Activated CD4-positive, alpha-beta T cell treated with anti-CD3 and anti-CD28 coated beads, Interleukin-2, Interleukin-6, amounts not matched to agents 100 ng/mL and 50 ng/mL, durations not matched to agents 16 hours and 8 hours (primary cell): ENCODE results near the gene AKNAD1.
A peak's percentile ranks its signal among the peaks of the same experiment; 100 is the strongest.
"Not testable (repeated sequence)": the region's sequence is repeated elsewhere in the genome, so short reads cannot be mapped to it uniquely, and the experiment has no call there.

ENCODE experiments used
- DNase-seq: peaks from one replicate; pipeline ENCODE4 v3.0.0-alpha.2; 2020

Gene AKNAD1, protein sequence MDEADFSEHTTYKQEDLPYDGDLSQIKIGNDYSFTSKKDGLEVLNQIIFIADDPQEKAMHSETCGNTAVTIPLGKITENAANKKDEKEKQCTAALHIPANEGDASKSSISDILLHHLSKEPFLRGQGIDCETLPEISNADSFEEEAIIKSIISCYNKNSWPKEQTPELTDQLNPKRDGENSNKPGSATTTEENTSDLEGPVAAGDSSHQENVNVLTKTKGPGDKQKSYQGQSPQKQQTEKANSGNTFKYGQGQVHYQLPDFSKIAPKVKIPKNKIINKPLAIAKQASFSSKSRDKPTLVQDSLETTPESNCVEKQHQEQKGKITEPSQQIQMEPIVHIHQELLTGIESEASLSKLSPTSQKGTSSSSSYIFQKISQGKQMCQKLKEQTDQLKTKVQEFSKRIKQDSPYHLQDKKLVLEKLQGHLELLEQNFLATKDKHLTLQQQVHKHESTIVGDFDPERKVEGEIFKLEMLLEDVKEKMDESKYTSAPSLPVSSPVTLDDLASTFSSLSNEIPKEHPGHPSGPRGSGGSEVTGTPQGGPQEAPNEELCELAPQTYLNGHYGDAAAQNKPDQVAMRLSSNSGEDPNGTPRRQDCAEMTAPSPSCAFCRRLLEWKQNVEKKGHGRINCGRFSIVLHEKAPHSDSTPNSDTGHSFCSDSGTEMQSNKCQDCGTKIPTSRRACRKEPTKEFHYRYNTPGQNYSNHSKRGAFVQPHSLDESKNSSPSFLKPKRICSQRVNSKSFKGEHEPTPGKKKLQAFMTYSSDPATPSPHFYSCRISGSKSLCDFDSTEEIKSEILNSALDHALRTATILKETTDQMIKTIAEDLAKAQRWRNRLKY

GRCh38 chr1:108856994-108857393, at the start of gene AKNAD1:
AKNAD1 (minus strand) TSS chr1:108857094; CDS start chr1:108852664, 4,430 bp downstream.
- DNase-seq = no peak

DNA sequence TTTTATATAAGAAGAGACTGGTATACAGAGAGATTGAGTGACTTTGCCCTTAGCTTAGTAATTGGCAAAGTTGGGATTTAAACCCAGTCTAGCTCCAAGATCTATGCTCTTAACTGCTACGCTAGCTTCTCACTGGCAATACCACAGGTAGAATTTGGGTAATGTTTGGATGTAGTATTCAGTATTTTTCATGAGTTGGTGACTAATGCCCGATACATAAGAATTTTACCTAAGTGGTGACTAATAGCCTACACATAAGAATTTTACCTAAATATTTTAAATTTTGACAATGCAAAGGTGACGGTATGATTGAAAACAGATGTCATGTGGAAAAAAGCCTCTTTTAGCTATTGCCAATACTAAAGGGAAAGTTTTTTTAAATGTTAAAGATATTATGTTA, 44.2 kb upstream of the AKNAD1 start:
- no peak for DNase-seq

DNA sequence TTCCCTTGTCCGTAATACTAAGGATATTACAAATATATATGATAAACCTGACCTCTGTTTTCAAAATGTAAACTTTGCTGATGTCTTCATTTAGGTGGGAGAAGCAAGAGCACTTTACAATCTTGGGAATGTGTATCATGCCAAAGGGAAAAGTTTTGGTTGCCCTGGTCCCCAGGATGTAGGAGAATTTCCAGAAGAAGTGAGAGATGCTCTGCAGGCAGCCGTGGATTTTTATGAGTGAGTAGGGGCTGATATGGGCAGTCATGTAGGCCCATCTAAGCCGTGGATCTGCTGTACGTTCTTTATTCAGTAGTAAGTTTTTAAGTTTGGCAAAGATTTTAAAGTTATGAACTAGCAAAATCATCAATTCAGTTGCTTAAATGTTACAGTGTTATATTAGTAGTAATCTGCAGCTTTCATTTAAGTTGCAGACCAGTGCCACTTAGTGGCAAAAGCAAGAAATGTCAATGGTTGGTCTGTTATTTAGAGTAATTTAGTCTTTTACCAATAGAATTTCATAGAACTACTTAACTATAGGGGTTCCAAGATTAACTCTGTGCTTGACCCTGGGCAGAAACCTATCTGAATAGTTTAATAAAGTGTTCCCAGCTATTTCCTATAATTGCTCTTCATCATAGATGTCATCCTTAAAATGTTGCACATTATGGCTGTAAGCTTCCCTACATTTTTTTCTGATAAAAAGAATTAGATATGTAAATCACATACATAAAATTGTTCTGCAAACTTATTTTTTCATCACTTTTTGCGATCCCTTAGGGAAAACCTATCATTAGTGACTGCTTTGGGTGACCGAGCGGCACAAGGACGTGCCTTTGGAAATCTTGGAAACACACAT, 41.2 kb upstream of the AKNAD1 start:
- peak; percentile 55 for DNase-seq

GRCh38 chr1:108896146-108897145, 39.6 kb upstream of the AKNAD1 start:
- no peak for DNase-seq

DNA sequence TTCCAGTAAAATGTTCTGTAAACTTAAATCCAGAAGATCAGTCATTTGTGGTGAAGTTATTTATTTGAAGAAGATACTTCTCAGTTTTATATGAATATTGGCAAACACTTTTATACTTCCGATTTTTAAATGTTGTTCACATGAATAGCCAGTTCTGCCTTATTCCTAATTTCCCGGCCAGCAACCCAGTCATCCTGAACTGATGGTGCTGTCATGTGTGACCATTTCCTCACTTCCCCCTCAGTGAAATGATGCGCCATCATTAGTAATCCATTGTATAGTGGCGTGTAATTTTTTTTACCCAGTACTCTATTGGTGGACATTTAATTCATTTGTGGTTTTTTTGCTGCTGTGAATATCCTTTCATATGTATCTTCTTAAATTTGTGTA, 36.2 kb upstream of the AKNAD1 start:
- DNase-seq = no peak

- no peak for DNase-seq
These were observed 35.7 kb upstream of the AKNAD1 start for GRCh38 chr1:108892356-108893140.

DNA sequence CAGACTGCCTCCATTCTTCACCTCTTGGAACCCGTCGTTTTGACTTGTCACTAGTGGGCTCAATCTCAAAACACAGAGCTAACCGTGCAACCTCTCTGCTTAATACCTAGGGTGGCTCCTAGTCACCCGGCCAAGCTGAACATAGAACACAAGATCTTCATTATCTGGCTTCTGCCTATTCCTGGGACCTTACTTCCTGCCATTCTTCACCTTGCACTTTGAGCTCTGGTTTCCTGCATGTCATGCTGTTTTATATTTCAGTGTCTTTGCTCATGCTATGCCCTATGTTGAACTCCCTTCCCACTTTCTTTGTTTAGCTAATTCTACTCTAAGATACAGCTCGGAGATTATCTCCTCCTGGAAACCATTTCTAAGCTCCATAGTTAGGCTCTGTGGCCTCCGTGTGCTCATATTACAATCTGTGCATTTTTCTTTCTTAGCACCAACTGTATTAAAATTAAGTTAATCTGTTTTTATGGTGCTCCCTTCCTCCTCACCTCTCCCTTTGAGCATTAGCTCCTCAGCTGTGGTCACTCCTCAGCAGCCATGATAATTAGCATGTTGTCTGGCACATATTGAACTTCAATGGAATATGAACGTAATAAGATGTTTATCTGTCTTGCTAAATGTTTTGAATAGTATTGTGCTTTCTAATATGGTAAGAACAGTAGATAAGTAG, 33.0 kb upstream of the AKNAD1 start:
- no peak for DNase-seq

DNA sequence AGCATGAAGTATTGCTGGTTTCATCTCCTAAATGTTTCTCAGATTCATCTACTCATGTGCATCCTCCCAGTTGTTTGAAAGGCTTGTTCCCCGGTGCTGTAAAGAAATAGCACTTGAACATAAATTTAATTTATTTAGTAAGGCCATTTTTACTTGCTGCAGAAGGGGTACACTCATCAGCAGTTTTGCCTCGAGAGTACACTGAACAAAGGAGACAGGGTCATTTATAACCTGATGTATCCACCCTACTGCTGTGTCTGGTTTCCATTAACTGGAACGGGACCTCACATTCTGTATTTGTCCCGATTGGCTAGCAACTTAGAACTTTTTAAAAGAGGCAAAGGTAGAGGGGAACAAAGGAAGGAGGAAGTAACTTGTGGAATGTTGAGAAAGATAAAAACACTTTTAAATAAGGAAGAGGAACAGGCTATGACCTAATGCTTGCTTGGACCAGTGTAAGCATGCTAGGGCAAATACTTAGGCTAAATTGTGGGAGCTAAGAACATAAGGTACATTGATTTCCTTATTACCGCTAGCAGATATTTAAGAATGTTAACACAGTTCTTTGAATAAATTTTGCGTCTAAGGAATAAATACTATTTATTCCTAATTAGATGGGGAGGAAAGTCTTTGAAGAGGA, 32.2 kb upstream of the AKNAD1 start:
- not testable (repeated sequence) for DNase-seq

DNA sequence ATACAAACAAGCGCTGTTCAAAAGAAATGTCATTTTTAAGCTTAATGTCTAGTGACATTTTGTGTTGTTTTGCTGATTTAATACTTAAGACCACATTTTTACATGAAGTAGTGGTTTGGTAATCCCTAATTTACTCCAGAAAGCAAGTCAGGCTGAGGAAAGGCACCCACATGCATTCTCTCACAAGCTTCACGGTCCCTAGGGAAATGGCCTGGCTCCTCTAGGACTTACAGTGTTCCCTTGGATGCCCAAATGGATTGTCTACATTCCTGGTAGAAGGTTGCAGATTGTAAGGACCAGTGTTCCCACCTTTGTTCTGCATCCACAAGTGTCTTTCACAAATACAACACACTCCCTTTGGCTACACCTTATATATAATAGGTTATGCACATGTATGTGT, 29.4 kb upstream of the AKNAD1 start:
- no peak for DNase-seq

- DNase-seq = no peak
These were observed 28.1 kb upstream of the AKNAD1 start for GRCh38 chr1:108884968-108885367.

GRCh38 chr1:108882837-108883236, 25.9 kb upstream of the AKNAD1 start:
- no peak for DNase-seq

GRCh38 chr1:108881369-108881768, 24.5 kb upstream of the AKNAD1 start:
- no peak for DNase-seq

GRCh38 chr1:108880850-108881249, 24.0 kb upstream of the AKNAD1 start:
- no peak for DNase-seq

DNA sequence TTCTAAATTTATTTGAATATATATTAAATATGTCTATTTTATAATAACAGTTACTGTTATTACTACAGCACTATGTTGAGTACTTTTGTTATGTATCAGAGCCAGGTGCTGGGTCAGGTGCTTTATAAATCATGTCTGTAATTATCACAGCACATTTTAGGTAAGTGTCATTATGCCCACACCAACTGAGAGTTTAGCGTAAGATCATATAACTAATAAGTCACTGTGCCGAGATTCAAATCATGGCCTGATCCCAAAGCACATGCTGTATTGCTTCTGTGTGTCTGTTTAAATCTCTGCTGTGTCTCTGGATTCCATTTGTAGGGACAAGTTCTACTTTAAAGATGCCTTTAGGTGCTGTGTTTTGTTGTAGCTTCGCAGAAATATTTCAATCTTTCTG, 21.8 kb upstream of the AKNAD1 start:
- DNase-seq = no peak

DNA sequence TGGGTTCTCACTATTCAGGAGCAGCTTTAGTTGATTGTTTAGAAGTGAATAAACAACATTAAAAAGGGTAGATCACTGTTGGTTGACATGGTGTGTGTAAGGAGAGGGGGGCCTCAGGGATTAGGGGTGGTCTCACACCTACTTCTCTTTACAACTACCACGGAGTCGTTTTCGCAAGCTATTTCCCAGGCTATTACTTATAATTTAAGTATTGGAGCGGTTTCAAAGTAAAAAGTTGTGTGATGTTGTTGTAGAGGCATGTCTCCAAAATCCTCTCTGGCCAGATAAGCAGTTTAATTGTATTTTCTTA, 21.2 kb upstream of the AKNAD1 start:
- no peak for DNase-seq

DNA sequence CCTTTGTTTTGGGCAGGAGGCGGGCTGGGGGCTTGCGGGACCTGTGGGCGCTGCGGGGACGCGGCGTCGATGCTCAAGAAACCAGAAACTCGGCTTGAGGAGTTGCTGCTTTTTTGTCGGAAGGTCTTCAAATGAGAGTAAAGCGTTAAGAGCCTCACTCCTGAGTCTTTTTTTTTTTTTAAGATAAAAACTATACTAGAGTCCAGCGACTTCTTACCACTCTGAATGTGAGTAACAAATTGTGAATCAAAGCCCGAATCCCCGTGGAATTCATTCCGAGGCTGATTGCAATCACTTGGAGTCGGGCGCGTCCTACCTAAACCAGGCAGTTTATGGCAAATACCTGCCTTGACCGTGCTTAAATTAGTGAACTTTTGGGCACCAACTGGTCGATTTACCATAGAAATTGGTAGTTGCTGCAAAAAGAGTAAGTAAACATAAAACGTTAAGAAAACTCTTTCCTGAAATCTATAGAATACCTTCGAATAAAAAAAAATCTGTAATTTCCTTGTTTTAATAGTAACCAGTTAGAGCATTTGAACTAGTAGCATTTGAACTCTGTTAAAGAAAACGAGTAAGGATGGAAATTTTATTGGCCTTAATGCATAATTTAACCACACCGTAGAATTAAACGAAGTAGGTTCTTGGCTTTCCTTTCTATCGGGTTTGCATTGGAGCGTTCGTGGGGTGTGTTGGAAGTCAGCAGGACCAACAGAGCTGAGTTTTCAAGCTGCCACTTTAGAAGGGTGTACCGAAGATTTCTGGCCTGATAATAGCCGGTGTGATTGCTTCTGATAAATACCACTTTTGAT, 20.7 kb upstream of the AKNAD1 start:
- DNase-seq = no peak

GRCh38 chr1:108871050-108871724, 14.3 kb upstream of the AKNAD1 start:
- DNase-seq = no peak

- DNase-seq = no peak
These were observed 8.5 kb upstream of the AKNAD1 start for GRCh38 chr1:108865316-108865910.
